ENCODE measurements around the gene SEMA3B.

DNA sequence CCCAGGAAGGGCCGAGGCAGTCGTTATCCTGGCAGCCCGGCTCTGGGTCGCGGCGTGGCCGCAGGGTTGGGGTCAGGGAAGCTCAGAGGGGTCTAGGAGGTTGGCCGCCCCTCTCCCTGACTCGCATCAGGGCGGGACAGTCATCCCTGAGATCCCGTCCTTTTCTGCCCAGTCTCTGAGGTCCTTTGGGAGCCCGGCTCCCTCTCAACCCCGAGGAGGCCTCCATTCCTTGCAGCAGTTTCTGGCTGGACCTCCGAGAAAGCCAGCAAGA is 53.1 kb downstream of the SEMA3B start:
- TF ChIP-seq, protein P1, sequence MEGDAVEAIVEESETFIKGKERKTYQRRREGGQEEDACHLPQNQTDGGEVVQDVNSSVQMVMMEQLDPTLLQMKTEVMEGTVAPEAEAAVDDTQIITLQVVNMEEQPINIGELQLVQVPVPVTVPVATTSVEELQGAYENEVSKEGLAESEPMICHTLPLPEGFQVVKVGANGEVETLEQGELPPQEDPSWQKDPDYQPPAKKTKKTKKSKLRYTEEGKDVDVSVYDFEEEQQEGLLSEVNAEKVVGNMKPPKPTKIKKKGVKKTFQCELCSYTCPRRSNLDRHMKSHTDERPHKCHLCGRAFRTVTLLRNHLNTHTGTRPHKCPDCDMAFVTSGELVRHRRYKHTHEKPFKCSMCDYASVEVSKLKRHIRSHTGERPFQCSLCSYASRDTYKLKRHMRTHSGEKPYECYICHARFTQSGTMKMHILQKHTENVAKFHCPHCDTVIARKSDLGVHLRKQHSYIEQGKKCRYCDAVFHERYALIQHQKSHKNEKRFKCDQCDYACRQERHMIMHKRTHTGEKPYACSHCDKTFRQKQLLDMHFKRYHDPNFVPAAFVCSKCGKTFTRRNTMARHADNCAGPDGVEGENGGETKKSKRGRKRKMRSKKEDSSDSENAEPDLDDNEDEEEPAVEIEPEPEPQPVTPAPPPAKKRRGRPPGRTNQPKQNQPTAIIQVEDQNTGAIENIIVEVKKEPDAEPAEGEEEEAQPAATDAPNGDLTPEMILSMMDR (conservative IDR thresholded peaks at IDR 0.05; ENCODE audit: low read length), result no peak
- TF ChIP-seq EZH2phosphoT487 (IDR thresholded peaks at IDR 0.05; ENCODE audit: borderline replicate concordance), result no peak
